HG03066 (cell line): ENCODE results near the gene NR5A2.

Experiments
- ATAC-seq: cut with Tn5 transposase; IDR thresholded peaks from one replicate; pipeline ENCODE4 v1.9.1; 2021; ENCODE audit warnings: low read depth; ENCODE audit not compliant: unreplicated experiment

The NR5A2 gene

DNA sequence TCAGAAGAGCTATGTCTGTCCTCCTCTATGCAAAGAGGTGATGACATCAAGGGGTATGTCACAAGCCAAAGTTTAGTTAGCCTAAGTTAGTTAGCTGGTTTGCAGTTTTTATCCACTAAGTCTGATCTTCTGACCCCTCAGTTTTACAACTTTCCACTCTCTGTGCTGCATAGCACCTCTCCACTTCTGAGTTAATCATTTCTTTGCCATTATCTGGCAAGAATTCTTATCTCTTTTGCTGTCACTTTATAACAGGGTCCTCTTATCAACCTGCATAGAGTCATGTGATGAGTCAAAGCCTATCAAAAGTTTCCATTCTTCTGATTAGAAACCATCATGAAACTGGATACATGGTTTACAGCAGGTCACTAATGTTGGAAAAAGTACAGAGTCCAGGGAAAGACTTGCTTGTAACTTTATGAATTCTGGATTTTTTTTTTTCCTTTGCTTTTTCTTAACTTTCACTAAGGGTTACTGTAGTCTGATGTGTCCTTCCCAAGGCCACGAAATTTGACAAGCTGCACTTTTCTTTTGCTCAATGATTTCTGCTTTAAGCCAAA, at the start of gene NR5A2:
Gene NR5A2, plus strand, starts transcription at position 447 of the 560 bp plus-strand sequence. CDS start 138 bp downstream, outside the sequence.
- ATAC-seq: no peak

DNA sequence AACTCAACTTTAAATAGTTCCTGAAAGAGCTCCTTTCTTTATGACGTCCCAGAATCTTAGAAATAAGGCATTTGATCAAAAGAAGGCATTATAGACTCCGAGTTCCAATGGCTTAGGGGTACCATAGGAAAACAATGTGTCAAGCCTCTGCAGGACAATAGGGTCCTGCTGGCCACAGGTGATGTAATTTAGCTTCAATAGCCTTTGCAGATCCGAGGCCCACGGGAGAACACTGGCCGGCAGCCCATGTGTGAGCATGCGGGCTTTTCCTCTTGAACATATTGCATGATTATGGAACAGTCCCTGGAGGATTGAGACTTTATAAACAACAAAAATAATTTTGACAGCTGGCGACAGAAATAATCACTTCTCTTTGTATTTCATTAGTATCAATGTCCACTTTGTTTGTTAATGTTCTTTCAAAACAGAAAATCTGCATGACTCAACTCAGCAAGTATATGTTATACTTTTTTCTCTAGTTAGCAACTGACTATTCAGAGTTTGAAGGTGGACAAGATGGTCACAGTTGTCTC, 49.0 kb upstream of the NR5A2 start:
- ATAC-seq: no peak

DNA sequence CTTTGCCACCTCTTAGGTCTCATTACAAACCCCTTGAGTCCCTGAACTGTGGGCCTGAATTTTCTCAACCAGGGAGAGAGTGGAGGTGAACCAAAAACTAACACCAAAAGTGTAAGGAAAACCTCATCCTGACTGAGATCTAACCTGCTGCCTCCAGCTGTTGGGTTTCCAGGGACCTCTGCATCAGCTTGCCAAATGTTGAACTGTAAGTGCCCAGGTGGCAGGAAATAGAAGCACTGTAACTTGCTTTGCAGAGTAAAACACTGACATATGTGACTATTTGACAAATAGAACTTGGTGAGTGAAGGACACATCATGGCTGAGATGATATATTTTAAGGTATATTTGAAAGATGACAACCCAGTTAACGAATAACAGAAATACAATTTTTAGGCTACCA, 48.4 kb upstream of the NR5A2 start:
- ATAC-seq: no peak

DNA sequence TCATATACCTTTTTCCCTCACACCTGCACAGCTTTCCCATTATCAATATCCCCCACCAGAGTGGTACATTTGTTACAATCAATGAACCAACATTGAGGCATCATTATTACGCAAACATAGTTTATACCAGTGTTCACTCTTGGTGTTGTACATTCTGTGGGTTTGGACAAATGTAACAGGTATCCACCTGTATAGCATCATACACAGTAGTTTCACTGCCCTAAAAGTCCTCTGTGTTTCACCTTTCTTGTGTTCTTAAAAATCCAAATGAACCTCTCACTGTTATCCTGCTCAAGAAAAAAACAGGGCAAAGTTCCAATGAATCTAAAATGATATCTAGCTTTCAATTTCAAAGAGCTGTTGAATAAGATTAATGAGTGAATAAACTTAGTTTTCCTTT, 45.9 kb upstream of the NR5A2 start:
- ATAC-seq: no peak

DNA sequence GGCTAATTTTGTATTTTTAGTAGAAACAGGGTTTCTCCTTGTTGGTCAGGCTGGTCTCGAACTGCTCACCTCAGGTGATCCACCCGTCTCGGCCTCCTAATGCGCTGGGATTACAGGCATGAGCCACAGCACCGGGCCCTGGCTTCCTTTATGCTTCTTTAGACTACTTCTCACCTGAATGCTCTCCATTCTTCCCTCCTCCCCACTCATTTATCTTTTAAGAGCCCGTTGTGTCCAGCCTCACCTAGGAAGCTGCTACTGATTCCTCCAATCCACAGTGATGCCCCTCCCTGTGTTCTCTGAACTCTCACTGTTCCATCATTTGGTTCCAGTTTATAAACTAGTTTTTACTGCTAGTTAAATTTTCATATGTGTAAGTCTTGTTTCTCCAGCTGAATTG, 44.9 kb upstream of the NR5A2 start:
- ATAC-seq: no peak

DNA sequence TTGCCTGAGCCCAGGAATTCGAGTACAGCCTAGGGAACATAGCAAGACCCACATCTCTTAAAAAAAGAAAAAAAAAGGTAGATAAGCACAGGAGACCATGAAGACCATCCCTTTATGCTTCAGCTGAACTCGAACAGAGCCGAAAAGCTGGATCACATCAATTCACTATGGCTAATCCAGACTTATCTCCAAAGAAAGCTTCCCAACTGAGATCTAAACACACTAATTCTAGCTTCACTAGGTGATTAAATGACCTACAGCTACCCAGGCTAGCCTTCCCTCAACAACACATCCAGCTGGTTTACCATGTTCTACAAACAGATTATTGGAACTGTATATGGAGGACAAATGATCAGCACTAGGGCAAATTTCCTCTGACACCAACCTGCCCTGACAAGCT, 44.0 kb upstream of the NR5A2 start:
- ATAC-seq: no peak

DNA sequence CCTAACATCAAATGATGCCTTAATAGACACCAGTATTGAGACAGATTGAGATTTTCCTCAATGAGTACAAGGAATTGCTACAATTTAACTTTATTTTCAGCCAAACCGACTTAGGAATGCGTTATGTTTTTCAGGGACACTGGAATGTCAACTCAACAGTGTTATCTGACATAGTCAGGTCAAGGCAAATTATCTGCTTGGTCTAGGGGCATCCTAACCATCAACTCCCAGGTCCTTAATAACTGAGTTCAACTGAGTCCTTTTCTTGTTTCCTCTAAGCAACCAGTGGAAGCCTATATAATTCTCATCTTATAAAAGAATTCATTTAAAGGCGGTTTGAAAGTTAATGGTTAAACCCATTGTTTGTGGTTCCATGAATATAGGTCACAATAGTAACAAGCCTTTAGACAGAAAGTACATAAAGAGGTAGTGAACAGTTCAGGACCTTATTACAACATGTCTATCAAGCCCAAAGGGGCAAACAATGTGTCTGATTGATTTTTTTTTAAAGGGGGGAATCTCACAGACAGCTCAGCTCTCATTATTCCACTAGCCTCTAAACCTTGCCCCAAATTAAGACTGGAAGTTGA, 32.3 kb upstream of the NR5A2 start:
- no peak for ATAC-seq

DNA sequence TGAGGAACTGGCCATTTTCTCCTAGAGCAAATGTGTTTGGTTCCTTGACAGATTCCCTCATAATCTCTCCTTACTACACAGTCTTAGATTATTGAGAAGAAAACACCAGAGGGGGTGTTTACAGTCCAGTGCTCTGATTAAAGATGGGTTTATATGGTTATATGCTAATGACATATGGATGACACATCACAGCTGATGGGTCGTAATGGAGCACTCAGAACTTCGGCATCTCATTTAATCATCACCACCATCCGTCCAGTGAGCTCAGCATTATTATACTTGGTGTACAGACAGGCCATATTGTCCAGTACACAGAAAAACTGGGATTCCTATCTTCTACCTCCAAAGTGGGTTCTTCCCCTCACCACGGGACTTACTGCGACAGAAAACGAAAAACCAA, 22.3 kb upstream of the NR5A2 start:
- no peak for ATAC-seq

DNA sequence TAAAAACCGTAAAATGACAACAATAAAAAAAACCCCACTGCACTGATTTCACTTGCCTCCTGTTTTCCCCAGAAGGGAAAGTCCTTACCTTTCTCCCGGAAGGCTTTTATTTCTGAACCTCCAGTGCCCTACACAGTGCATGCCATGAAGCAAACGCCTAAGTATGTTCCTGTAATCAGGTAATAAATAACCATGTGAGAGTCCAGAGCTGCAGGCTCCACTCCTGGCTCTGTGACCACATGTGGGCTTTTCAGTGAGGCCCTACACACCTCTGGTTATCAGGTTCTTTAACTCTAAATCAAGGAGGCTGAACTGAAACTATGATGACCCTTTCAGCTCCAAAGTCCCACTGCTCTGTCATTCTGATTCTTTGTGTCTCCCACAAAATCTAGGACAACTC, 20.8 kb upstream of the NR5A2 start:
- no peak for ATAC-seq

DNA sequence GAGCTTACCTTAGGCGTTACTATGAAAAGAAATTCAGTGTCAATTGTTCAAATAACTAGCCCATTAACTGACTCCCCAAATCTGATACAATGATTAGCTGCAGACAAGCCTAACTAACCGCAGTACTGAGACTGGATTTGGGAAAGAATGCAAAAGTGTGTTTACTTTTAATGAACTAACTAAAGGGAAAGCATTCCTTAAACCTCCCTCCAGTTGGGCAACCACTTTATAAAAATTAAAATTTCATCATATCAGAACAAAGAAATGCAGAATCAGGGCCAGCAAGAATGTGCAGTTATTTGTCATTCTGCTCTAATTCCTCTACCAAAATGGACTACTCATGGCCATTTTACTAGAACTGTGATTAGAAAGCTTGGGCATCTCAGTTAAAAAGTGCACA, 11.7 kb upstream of the NR5A2 start:
- ATAC-seq: no peak

DNA sequence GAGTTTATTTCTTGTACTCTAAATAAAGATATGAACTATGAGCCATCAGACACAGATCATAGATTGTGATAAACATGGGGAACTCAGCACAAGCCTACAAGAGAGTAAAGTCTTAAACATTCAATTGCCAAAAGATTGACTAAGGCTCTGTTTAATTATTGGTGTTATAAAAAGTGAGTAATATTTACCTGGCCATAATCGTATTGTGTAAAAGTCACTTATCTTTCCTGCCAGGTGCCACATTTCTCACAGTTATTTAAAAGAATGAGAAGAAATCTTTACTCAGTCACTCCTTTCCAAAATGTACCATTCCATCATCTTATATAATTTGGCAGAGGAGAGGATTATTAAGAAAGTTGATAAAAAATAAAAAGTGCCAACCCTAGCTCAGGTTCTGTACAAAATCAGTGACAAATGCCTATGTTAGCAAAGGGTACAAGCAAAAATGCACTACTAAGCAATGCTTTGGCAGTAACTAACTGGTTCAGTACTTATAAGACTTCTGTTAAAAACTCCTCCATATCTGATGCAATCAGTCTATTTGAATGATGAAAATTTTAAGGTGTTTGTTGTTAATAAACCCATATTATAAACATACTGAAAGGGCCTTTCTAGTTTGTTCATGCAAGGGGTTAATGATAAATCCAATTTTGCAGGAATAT, 5.8 kb upstream of the NR5A2 start:
- ATAC-seq: no peak

DNA sequence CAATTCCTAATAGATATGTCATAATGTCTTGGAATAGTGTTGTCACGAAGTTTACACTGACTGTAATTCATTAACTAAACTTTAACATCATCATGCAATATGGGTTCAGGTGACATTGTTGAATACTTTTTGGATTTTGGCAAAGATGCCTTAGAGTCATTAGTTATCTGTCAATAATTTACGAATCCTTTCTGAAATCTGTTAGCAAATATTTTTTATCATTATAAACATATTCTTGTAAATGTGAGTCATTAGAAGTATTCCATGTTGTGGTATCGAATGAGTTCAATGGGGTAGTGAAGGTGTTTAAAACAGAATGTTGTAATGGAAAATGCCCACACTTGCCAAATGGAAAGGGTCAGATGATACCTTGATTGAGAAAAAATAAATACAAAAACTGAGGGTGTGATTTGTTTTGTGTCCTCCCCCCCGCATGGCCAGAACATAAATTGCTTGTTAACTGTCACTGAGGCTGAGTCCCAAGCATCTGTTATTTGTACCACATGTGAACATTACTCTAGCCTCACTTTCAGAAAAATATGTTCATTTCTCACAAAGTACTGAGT, 5.2 kb upstream of the NR5A2 start:
- no peak for ATAC-seq

DNA sequence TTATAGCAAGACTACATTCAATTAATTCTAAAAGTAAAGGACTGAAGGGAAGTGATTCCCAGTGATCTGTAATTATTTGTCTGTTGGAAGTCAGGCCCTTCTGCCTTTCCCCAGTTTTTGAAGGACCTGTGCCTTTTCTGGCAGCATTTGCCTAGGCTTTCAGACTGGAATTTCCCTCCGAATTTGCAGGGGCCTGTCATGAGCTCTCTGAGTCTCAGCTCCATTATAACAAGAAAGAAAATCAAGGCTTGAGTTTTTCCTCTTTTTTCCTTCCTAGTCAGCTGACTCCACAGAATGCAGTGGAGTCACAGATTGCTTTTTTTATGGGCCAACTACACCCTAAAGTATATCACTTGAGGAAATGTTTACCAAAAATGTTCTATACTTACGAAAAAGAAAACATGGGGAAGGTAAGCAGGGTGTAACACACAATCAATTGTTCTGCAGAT, 1.1 kb downstream of the NR5A2 start:
- no peak for ATAC-seq

DNA sequence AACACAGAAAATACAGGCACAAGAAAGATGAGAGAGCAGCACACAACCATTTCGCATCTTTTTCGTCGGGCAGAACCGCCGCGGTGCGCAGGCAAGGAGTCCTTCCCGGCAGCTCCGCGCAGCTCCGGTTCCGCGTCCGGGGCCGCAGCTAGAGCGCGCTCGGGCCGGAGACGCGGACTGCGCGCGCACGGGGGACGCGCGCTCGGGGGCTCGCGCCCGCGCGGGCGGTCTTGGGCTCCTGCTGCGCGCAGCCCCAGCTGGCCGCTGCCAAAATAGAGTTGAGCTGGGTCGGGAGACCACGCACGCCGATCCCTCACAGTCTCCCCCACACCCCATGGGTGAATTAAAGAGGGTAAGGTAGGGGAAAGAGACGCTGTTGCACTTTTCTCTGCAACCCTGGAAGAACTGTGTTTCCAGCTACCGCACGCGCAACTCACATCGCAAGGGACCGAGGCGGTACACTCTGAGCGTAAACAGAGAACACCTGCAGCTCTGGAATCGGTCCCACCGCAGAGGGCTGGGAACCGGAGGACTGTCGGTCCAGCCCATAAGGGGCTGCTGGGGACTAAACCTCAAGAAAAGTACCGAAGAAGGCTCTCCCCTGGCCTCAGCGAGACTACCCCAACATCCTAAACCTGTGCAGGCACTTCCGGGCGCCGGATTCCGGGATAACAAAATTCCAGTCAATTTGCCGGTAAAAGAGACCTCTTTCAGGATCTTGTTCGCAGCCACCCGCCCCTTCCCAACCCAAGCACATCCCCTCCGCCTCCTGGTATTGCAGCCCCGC, 1.7 kb downstream of the NR5A2 start:
- no peak for ATAC-seq

DNA sequence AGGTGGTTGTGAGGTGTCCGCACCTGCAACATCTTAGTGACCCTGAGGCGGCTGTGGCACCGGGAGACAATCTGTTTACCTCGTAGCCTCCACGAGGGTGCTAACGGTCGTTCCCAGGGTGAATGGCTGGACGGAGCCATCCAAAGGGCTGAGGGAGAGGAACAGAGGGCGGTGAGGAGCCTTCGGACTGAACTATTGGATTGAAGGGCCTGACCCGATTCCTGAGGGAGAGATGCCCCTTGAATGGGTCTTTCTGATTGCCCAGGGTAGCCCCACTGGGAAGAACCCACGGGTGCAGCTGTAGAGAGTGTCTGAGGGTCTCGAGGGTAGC, 2.3 kb downstream of the NR5A2 start:
- ATAC-seq: no peak

DNA sequence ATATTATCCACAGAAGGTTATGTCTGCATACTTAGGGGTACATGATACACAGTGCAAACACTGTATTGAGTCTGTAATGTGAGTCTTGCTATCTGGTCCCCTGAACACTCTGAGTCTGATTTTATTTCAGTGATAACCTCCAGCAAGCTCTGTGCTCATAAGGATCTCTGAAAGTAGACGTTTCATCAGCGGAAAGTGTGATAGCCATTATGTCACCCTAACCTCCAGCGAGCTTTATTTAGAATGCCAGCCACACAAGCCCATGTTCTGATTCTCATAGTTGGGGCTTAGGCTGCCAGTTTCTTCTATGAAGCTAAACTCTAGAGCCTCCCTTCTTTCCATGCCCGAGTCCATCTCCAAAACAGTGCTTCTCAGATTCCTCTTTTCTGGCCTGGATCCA, 3.3 kb downstream of the NR5A2 start:
- ATAC-seq: no peak

DNA sequence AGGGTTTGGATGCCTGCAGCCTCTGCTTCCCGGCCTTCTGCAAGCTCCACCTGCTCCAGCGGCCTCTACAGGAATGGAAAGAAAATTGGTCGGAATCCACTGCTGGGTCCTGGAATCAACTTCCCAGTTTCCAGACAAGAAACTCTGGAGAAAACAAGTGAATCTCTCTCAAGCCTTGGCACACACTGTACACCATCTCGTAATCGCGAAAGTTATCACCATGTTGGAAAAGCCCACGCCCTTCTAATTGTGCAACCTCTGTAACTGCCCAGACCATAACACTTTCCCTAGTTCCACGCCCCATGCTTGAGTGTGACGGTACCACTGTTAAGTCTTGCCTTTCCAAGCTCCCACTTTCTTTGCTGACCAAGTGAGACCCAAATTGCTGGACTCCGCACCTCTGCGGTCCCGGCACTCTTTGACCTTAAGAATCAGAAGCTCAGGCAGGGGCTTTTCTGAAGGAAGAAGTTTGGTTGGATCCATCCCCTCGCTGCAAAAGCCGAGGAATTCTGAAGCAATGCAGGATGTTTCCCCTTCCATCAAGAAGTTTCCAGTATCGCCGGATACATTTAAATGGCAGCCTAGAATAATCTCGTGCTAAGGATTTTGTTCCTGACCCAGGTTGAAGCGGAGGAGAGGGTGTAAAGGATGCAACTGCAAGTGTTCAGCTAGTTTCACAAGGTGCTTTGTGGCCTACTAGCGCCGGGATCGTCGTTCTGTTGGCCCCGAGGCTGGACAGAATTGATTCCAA, 6.2 kb downstream of the NR5A2 start:
- ATAC-seq: no peak

DNA sequence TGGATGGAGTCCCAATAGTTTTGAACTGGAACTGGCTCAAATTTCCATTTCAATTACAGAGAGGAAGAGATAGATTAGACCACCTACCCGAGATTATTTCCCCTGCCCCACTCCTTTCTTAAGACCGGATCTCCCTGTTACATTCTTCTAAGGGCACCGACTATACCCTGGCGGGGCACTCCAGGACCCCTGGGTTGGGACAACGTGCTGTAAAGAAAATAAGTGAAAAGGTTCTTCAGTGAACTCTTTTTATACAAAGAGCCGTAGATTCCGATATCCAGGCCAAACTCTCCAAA, 6.7 kb downstream of the NR5A2 start:
- ATAC-seq: no peak

DNA sequence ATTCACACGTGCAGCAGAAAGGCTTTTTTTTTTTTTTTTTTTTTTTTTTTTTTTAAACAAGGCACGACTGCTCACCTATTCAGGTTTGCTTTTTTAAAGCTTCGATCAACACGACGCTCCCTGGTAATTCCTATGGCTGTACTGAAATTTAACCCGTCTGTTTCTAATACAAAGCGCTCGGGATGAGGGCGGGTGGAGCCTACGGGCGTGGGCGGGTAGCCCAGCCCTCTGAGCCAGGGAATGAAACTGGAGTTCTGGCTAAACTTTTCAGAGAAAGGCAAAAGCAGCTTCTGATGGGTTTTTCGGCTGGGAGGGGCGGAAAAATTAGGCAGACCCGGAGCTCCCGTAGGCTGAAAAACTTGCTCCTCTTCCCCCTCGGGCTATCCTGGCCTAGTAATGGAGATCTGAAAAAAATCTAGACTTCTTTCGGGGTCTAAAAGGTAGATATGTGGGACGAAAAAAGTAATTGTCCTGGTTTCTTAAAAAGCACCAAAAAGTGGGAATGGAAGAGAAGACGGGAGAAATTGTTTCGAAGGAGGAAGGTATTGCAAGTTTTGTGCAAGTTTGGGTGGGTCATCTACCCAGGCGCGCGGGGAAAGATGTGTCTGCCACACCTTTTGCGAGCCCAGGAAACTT, 7.4 kb downstream of the NR5A2 start:
- no peak for ATAC-seq

DNA sequence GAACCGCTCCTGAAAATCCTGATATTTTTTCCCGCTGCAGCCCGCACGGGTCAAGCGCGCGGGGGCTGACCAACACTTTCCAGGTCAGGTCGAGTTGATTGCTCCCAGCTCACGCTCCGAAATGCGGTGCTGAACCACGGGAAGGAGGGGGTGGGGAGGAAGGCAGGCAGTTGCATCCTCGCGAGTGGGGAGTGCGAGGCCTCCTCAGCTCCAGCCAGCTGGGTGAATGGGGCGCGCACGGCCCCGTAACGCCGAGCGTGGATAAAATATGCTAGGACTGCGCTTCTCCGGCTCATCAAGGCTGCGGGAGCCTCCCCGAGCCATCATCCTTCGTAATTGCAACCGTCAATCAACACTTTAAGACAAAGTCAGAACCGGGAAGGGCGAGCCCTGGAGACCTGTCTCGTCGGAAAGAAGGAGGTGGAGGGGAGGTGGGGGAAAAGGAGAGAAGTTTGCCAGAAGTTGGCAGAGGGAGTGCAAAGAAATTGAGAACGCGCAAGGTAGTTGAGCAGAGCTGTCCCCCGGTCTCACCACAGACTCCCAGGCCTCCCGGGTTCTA, 8.0 kb downstream of the NR5A2 start:
- no peak for ATAC-seq
